Activated naive CD4-positive, alpha-beta T cell treated with anti-CD3 and anti-CD28 coated beads, Interleukin-2, amount 50 U/mL, for 24 hours (primary cell): ENCODE data around the gene APOBEC2.

ENCODE experiments used
- H3K27ac Mint-ChIP-seq: one replicate; pipeline ENCODE4 v1.8.0; 2021; ENCODE audit warnings: mild to moderate bottlenecking, mixed read lengths
- H3K27me3 Mint-ChIP-seq: one replicate; pipeline ENCODE4 v1.8.0; 2021; ENCODE audit warnings: mixed read lengths
- H3K36me3 Mint-ChIP-seq: one replicate; pipeline ENCODE4 v1.8.0; 2021; ENCODE audit warnings: mixed read lengths
- H3K4me1 Mint-ChIP-seq: one replicate; pipeline ENCODE4 v1.8.0; 2021; ENCODE audit warnings: mixed read lengths
- H3K4me3 Mint-ChIP-seq: one replicate; pipeline ENCODE4 v1.8.0; 2021; ENCODE audit warnings: mild to moderate bottlenecking, mixed read lengths
- H3K9me3 Mint-ChIP-seq: one replicate; pipeline ENCODE4 v1.8.0; 2021; ENCODE audit warnings: mixed read lengths

APOBEC2 gene

DNA sequence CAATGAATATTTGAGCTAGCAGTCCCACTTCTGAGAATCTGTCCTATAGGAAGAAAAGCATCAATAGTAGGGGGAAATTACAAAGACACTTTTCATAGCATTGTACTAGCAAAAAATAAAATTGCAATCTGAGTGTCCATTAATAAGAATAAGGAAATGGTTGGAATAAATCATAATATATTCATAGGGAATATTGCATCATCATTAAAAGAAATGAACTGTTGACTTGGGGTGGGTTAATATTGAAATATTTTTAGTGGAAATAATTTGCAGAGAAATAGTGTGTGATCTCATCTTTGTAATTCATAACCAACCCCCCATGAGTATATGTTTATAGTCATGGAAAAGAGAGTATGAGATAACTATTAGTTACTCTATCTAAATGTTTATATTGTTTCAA lies 32.2 kb downstream of the APOBEC2 start:
- peaks cover 22% of the 10 kb centered on the region for H3K36me3 Mint-ChIP-seq
- no peaks in the 10 kb centered on the region for H3K9me3 Mint-ChIP-seq
- no peak overlapping the region for H3K27ac Mint-ChIP-seq
- H3K4me1 Mint-ChIP-seq: peaks cover 69% of the 10 kb centered on the region
- H3K27me3 Mint-ChIP-seq: no peaks in the 10 kb centered on the region
- H3K4me3 Mint-ChIP-seq: no peak overlapping the region

DNA sequence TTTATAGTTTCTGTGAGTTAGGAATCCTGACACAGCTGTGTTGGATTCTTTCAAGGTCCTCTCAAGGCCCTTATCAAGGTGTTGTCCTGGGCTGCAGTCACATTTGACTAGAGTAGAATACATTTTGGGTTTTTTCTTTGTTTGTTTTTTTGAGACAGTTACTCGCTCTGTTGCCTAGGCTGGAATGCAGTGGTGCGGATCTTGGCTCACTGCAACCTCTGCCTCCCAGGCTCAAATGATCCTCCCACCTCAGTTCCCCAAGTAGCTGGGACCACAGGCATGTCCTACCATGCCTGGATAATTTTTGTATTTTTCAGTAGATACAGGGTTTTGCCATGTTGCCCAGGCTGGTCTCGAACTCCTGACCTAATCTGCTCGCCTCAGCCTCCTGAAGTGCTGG lies 35.4 kb downstream of the APOBEC2 start:
- Mint-ChIP-seq H3K27ac (no peak overlapping the region), H3K4me1 (peaks cover 40% of the 10 kb centered on the region), H3K4me3 (no peak overlapping the region), H3K36me3 (peaks cover 28% of the 10 kb centered on the region), H3K27me3 (no peaks in the 10 kb centered on the region), H3K9me3 (no peaks in the 10 kb centered on the region)

DNA sequence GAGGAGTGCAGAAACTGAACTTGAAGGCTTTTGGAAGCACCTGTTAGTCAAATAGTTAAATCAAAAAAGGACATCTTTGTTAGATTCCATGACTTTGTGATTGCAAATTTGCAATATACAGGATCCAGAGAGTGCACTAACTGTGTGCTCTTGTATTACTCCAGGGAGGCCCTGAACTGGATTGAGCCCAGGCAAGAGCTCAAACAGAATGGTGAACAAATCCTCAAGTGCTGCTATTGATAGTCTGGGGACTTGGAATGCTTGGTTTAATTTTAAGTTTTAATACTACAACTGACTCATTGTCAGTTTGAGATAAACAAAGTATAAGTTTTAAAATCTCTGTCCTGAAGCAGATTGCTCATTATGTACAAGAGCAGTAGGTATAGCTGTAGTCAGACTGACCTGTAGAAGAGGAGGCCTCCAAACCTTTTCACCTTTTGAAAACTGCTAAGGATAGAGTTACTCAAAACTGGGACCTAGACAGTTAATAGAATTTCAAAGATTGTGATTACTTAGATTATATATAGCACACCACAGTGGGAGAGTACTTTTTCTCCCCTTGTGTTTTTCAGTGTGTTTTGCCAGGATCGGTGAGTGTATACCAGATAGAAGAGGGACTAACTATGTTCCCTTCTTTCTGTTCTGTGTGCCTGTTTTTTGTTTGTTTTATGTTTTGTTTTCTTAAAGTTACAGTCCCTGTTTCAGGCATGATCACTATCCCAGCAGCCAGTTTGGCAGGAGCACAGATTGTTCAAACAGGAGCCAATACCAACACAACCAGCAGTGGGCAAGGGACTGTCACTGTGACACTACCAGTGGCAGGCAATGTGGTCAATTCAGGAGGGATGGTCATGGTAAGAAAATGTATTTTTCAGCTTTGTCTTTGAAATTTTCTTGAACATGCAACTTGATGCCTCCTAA lies 38.1 kb downstream of the APOBEC2 start:
- Mint-ChIP-seq H3K27ac (peak overlapping the region; percentile 17), H3K4me1 (peaks cover 18% of the 10 kb centered on the region), H3K36me3 (peaks cover 27% of the 10 kb centered on the region), H3K27me3 (no peaks in the 10 kb centered on the region), H3K4me3 (no peak overlapping the region), H3K9me3 (no peaks in the 10 kb centered on the region)

GRCh38 chr6:41092421-41093140 lies 39.6 kb downstream of the APOBEC2 start:
- H3K36me3 Mint-ChIP-seq: peaks cover 22% of the 10 kb centered on the region
- no peaks in the 10 kb centered on the region for H3K9me3 Mint-ChIP-seq
- H3K27ac Mint-ChIP-seq: no peak overlapping the region
- H3K4me3 Mint-ChIP-seq: no peak overlapping the region
- no peaks in the 10 kb centered on the region for H3K27me3 Mint-ChIP-seq
- peaks cover 8% of the 10 kb centered on the region for H3K4me1 Mint-ChIP-seq

GRCh38 chr6:41093729-41094128 lies 40.7 kb downstream of the APOBEC2 start:
- Mint-ChIP-seq H3K27ac (no peak overlapping the region), H3K27me3 (no peaks in the 10 kb centered on the region), H3K4me1 (peaks cover 10% of the 10 kb centered on the region), H3K9me3 (no peaks in the 10 kb centered on the region), H3K36me3 (peaks cover 28% of the 10 kb centered on the region), H3K4me3 (no peak overlapping the region)

- Mint-ChIP-seq H3K36me3 (peaks cover 25% of the 10 kb centered on the region), H3K4me3 (no peak overlapping the region), H3K9me3 (no peaks in the 10 kb centered on the region), H3K27ac (no peak overlapping the region), H3K27me3 (no peaks in the 10 kb centered on the region), H3K4me1 (peaks cover 18% of the 10 kb centered on the region)
These were observed 44.6 kb downstream of the APOBEC2 start for GRCh38 chr6:41097467-41098090.

GRCh38 chr6:41098366-41098765 lies 45.4 kb downstream of the APOBEC2 start:
- Mint-ChIP-seq H3K36me3 (peaks cover 23% of the 10 kb centered on the region), H3K4me1 (peaks cover 18% of the 10 kb centered on the region), H3K4me3 (no peak overlapping the region), H3K27me3 (no peaks in the 10 kb centered on the region), H3K9me3 (no peaks in the 10 kb centered on the region), H3K27ac (no peak overlapping the region)

DNA sequence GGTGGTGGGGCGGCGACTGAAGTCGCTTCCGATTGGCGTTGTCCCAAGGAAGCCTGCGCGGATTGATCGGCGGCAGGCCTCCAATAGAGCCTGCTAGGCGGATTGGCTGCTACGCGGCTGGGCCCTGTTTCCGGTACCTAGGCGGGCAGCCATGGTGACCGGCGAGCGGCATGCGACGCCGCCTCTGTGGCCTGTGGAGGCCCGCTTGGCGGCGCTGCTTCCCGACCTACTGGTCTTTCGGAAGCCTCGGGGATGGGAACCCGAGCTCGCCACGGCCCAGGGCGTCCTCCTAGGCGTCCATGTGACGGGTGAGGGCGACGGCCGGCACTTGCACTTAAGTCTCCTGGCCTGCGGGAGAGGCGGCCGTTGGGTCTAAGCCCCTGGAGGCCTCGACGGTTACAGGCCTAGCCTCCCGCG lies 47.9 kb downstream of the APOBEC2 start:
- no peaks in the 10 kb centered on the region for H3K27me3 Mint-ChIP-seq
- H3K36me3 Mint-ChIP-seq: peaks cover 17% of the 10 kb centered on the region
- H3K4me3 Mint-ChIP-seq: peak overlapping the region; percentile 60
- no peaks in the 10 kb centered on the region for H3K9me3 Mint-ChIP-seq
- H3K4me1 Mint-ChIP-seq: peaks cover 18% of the 10 kb centered on the region
- H3K27ac Mint-ChIP-seq: no peak overlapping the region

DNA sequence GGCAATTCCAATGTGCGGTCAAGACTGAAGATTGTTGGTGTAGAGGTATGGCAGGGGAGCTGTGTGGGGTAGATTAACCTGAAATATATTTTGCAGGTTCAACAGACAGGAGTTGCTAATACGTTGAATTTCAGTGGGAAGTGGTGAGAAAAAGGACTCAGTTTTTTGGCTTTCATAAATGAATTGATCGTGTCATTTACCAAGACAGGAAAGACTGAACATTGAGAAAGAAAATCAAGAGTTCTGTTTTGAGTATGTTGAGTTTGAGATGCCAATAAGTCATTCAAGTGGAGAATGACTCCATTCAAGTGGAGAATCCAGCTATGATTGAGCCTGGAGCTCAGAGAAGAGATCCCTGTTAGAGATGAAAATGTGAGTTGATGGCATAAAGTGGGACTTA lies 50.8 kb downstream of the APOBEC2 start:
- Mint-ChIP-seq H3K27ac (no peak overlapping the region), H3K4me1 (peaks cover 11% of the 10 kb centered on the region), H3K4me3 (no peak overlapping the region), H3K36me3 (peaks cover 11% of the 10 kb centered on the region), H3K27me3 (no peaks in the 10 kb centered on the region), H3K9me3 (no peaks in the 10 kb centered on the region)

GRCh38 chr6:41111017-41111416 lies 58.0 kb downstream of the APOBEC2 start:
- no peaks in the 10 kb centered on the region for H3K9me3 Mint-ChIP-seq
- H3K36me3 Mint-ChIP-seq: peaks cover 8% of the 10 kb centered on the region
- no peak overlapping the region for H3K4me3 Mint-ChIP-seq
- no peaks in the 10 kb centered on the region for H3K4me1 Mint-ChIP-seq
- no peaks in the 10 kb centered on the region for H3K27me3 Mint-ChIP-seq
- no peak overlapping the region for H3K27ac Mint-ChIP-seq
